Adrenal gland (tissue), 12 donors: Measurements from ENCODE around the gene LRRC8D. TPM values are rescaled to one million over a fixed set of nuclear protein-coding genes. Genes with fewer than 3 reads are reported as not detected.

Experiments
- DNase-seq, 7 donors: peaks; one replicate each; pipeline ENCODE4 v3.0.0-alpha.2; 2019 to 2020
- H3K27ac ChIP-seq, 5 donors: fragments of 200-600 bp; sonication (generic) in 4 of 5; 1 replicate in 3 of 5; 2 replicates in 2 of 5; pipeline versions ENCODE4 v1.5.1 to v1.8.0; 2016 to 2020; ENCODE audit warnings: mild to moderate bottlenecking in 1 of 5
- H3K27me3 ChIP-seq: fragments of 200-600 bp; 2 replicates; pipeline ENCODE4 v1.8.0; 2021
- H3K36me3 ChIP-seq, 2 donors: fragments of 200-600 bp; replicated peaks in 1 of 2; 1 replicate in 1 of 2; 2 replicates in 1 of 2; pipeline versions ENCODE4 v1.5.1 to v1.8.0; 2018 to 2022
- H3K4me1 ChIP-seq, 2 donors: fragments of 200-600 bp; replicated peaks in 1 of 2; 1 replicate in 1 of 2; 2 replicates in 1 of 2; pipeline versions ENCODE4 v1.5.1 to v1.8.0; 2018 to 2021
- H3K4me3 ChIP-seq, 4 donors: fragments of 200-600 bp; sonication (generic) in 3 of 4; one replicate each; pipeline ENCODE4 v1.5.1; 2016 to 2018
- H3K9me3 ChIP-seq, 3 donors: fragments of 200-600 bp; sonication (generic) in 1 of 3; replicated peaks in 1 of 3; 1 replicate in 2 of 3; 2 replicates in 1 of 3; pipeline versions ENCODE4 v1.5.1 to v1.8.0; 2016 to 2021
- POLR2A ChIP-seq, 2 donors: fragments of 450-650 bp; IDR thresholded peaks; one replicate each; pipeline ENCODE4 v1.6.1; 2017; ENCODE audit warnings: antibody characterized with exemption in 2 of 2, mild to moderate bottlenecking in 2 of 2, moderate library complexity in 1 of 2
- WGBS, 4 donors: extraction: QIAGEN DNeasy Blood & Tissue Kit in 2 of 4; methylation state at CpG; one replicate each; pipeline versions ENCODE4 v1.1.5 to v1.1.7; 2013 to 2017; 5-methylcytosine and 5-hydroxymethylcytosine counted together
- intact Hi-C, 2 donors: fragments of 100-400 bp; cut with DNase I; formaldehyde crosslinking; loops; one replicate each; pipeline versions ENCODE4 v1.14.1 to v1.15.0; 2022 to 2023
- polyA plus RNA-seq, 3 donors: library from polyadenylated mRNA; stranded (reverse); fragments of 200-250 nt in 2 of 3; fragments of 350-450 nt in 1 of 3; fragmentation: Illumina TruSeq in 1 of 3; extraction: RNeasy Lipid Tissue Mini Kit (QIAGEN cat#74804) in 1 of 3; gene quantifications; one replicate each; pipeline ENCODE4 v1.2.3, GENCODE V29; 2013 to 2014
- total RNA-seq, 9 donors: library from RNA; depleted of rRNA in 4 of 9; stranded (reverse); fragments of >200 nt in 4 of 9; fragments of 120-200 nt in 1 of 9; fragmentation: NEBNext Ultra II Directional in 1 of 9; extraction: Animal tissue kit (Norgen Biotek cat#: 25700) in 1 of 9; gene quantifications; one replicate each; pipeline versions ENCODE4 v1.1.0 to v1.2.4, GENCODE V29; 2013 to 2023
- TF ChIP-seq, protein P1 (sequence below), 6 experiments: fragments of 450-650 bp in 4 of 6; fragments of 200-600 bp in 2 of 6; sonication (generic) in 1 of 6; IDR thresholded peaks; 1 replicate in 5 of 6; 2 replicates in 1 of 6; pipeline versions ENCODE4 v1.5.1 to v1.8.0; 2016 to 2021; ENCODE audit warnings: antibody characterized with exemption in 6 of 6, mild to moderate bottlenecking in 2 of 6, moderate library complexity in 1 of 6
- donor health status: healthy with polysubstance abuse.
- donor health status: Bipolar disorder and iron deficiency.
- donor health status: DM: yes; HTN: yes; CAD: no.
- donor health status: DM: no; HTN: no; CAD: no.
- donor health status: DM: no; HTN: no; CAD: no.
- donor health status: DM: yes; HTN: yes; CAD: no.

The LRRC8D gene
- total and polyA plus RNA-seq, 12 donors: 13.9 to 79.8 (median 57.2) TPM

DNA sequence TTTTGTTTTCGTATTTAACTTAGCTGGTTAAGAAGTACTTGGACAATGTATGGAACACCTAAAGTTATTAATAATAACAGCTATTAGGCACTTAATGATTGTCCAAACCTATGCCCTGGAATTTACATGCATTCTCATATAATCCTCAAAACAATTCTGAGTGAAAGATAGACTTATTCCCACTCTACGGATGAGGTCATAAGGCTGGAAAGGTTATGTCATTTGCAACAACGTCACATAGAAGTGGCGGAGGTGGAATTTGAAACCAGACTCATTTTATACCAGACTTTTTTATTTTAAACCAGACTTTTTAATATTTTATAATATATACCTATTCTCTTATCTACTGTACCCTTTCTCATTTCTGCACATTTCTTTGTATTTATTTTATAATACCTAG, 8.4 kb downstream of the LRRC8D start:
- peaks cover 6 to 20% of the 10 kb centered on the region in 2 donors for H3K4me1 ChIP-seq
- no peaks in the 10 kb centered on the region for H3K9me3 ChIP-seq
- H3K36me3 ChIP-seq: no peaks in the 10 kb centered on the region
- no peak for TF ChIP-seq POLR2A (IDR thresholded peaks at IDR 0.05)
- TF ChIP-seq, protein P1, sequence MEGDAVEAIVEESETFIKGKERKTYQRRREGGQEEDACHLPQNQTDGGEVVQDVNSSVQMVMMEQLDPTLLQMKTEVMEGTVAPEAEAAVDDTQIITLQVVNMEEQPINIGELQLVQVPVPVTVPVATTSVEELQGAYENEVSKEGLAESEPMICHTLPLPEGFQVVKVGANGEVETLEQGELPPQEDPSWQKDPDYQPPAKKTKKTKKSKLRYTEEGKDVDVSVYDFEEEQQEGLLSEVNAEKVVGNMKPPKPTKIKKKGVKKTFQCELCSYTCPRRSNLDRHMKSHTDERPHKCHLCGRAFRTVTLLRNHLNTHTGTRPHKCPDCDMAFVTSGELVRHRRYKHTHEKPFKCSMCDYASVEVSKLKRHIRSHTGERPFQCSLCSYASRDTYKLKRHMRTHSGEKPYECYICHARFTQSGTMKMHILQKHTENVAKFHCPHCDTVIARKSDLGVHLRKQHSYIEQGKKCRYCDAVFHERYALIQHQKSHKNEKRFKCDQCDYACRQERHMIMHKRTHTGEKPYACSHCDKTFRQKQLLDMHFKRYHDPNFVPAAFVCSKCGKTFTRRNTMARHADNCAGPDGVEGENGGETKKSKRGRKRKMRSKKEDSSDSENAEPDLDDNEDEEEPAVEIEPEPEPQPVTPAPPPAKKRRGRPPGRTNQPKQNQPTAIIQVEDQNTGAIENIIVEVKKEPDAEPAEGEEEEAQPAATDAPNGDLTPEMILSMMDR (IDR thresholded peaks at IDR 0.05): no peak
- no peak overlapping the region for H3K27ac ChIP-seq
- H3K4me3 ChIP-seq: no peak overlapping the region
- WGBS, 4 donors: 96 to 99% (median 98%) methylated on average over 4 of the region's 4 CpGs
- no peaks in the 10 kb centered on the region for H3K27me3 ChIP-seq
- DNase-seq: no peak
- intact Hi-C loops: no loop called here

DNA sequence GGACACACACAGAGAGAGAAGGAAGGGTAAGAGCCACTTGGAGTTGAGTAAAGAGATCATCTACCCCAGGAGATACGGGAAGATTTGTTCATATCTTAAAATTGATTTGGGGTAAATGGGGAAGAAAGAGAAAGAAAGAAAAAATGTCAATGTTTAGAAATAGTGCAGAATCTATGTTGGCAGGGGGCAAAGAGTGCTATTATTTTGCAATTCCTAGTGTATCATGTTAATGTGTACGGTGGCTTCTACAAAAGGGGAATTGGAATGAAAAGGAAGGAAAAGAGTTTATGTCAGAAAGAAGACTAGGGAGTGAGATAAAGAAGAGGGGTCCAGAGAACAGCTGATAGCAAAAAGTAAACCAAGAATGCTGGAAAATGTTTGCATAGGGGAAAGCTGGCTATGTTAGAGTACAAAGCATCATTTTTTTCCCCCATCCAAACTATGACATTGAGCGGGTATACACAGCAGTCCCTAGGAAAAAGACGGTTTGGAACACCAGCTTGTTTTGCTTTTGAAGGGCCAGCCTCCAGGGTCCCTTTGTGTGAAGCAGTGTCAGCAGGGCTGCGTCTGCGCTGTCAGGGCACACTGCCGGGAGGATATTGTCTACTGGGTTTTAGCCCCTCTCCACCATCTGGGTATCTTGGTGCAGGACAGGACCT, 10.8 kb downstream of the LRRC8D start:
- Histone ChIP-seq H3K4me1 (peaks cover 22 to 41% of the 10 kb centered on the region in 2 donors), H3K27ac (no peak overlapping the region), H3K27me3 (no peaks in the 10 kb centered on the region), H3K4me3 (no peak overlapping the region), H3K36me3 (no peaks in the 10 kb centered on the region), H3K9me3 (no peaks in the 10 kb centered on the region)
- DNase-seq: no peak
- intact Hi-C loops: no loop called here
- WGBS, 4 donors: 67 to 72% (median 71%) methylated on average over 6 to 7 of the region's 7 CpGs
- TF ChIP-seq, protein P1 (IDR thresholded peaks at IDR 0.05): no peak
- no peak for TF ChIP-seq POLR2A (IDR thresholded peaks at IDR 0.05)

DNA sequence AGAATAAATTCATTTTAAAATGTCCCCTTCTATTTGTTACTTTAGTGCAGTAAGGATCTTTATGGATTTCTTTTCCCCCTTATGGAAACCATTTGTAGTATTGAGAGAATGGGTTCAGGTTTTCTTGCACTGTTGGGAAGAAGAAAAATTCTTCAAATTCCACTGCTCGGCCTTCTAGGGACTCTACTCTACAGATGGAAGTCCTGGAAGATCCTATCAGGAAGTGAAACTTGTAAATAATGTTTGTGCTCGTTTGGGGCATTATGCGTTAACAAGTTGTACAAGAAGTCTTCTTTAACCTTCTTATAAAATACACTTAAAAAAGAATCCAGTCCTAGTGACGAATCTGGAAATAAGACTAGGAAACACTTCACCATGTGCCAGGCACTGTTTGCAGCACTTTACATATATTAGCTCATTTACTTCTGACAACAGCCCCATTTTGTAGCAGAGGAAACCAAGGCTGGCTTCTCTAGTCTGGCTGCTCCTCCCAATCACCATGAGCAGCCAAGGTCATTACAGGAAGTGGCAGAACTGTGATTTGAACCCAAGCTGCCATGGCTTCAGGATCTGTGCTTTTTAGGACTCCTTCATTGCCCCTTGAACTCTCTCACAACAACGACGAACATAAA, 11.8 kb downstream of the LRRC8D start:
- DNase-seq: no peak
- intact Hi-C loops: no loop called here
- no peaks in the 10 kb centered on the region for H3K27me3 ChIP-seq
- no peak overlapping the region for H3K4me3 ChIP-seq
- H3K4me1 ChIP-seq: peaks cover 29 to 50% of the 10 kb centered on the region in 2 donors
- 58 to 67% (median 64%) methylated on average over 6 of the region's 6 CpGs for WGBS, 4 donors
- TF ChIP-seq, protein P1 (IDR thresholded peaks at IDR 0.05): no peak
- TF ChIP-seq POLR2A (IDR thresholded peaks at IDR 0.05): no peak
- H3K27ac ChIP-seq: no peak overlapping the region
- H3K9me3 ChIP-seq: no peaks in the 10 kb centered on the region
- no peaks in the 10 kb centered on the region for H3K36me3 ChIP-seq

DNA sequence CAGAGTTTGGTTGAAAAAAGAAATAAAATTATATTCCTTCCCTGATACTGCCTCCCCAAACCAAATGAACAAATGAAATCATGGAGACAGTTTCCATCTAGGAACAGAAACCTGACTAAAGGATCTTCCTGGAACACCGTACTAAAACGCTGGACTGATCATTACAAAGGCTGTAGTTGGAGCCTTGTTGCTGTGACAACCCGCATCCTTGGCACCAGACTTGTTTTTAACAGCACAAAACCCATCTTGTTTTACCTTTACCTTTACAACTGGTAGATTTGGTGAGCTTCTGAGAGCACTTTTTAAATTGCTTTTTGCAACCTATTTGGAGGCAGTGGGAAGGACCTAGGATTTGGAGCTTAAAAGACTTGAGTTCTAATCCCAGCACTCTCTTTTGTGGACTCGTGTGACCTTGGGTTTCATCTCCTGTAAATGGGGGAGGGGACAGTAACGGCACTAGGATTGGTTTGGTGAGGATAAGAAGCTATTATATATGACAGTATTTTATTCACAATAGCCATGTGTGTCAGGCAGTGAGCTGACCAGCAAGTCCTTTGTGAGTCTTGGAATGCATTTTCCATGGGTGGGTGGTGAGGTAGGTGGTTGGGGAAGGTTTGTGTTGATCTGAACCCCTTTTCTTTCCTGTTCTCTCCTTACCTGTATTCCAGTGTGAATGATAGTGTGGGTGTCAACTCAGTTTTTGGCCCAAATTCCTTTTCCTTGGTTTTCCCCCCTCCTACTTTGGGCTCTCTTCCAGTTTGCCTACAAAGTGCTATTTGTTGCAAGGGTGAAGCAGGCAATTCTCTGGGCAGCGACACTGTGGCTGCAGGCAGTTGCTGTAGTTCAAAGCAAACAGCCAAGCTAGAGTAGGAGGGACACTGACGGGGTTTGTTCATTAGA, 12.6 kb downstream of the LRRC8D start:
- Histone ChIP-seq H3K27me3 (no peaks in the 10 kb centered on the region), H3K4me3 (no peak overlapping the region), H3K36me3 (no peaks in the 10 kb centered on the region), H3K27ac (no peak overlapping the region), H3K4me1 (peaks cover 29 to 50% of the 10 kb centered on the region in 2 donors), H3K9me3 (no peaks in the 10 kb centered on the region)
- intact Hi-C loops: no loop called here
- TF ChIP-seq, protein P1 (IDR thresholded peaks at IDR 0.05): no peak
- TF ChIP-seq POLR2A (IDR thresholded peaks at IDR 0.05): no peak
- WGBS, 4 donors: 55 to 67% (median 58%) methylated on average over 7 of the region's 7 CpGs
- peak in 6 of 7 donors; percentile 22 to 61 (median 40) for DNase-seq
